ENCODE data around the gene MAP2K2.
"Not testable (repeated sequence)": the region's sequence is repeated elsewhere in the genome, so short reads cannot be mapped to it uniquely, and the experiment has no call there.

The MAP2K2 gene

GRCh38 chr19:4123615-4124568 is at the start of gene MAP2K2:
MAP2K2 (minus strand) TSS chr19:4124122; CDS start chr19:4123875, 247 bp downstream.
- DNase-seq (ENCODE audit: low read depth in 2 of 2) = peak; percentile 87 to 92

- peak in 1 of 2 donors; percentile 17 for DNase-seq (ENCODE audit: low read depth in 2 of 2)
These were observed 49.0 kb upstream of the MAP2K2 start for GRCh38 chr19:4172861-4173473.

GRCh38 chr19:4171676-4172075 is 47.8 kb upstream of the MAP2K2 start:
- DNase-seq (ENCODE audit: low read depth in 2 of 2) = no peak

- DNase-seq (ENCODE audit: low read depth in 2 of 2) = no peak
These were observed 40.3 kb upstream of the MAP2K2 start for GRCh38 chr19:4164262-4164661.

- DNase-seq (ENCODE audit: low read depth in 2 of 2) = no peak
These were observed 37.6 kb upstream of the MAP2K2 start for GRCh38 chr19:4161415-4162077.

GRCh38 chr19:4157971-4158370 is 34.0 kb upstream of the MAP2K2 start:
- not testable (repeated sequence) for DNase-seq (ENCODE audit: low read depth in 2 of 2)

- no peak for DNase-seq (ENCODE audit: low read depth in 2 of 2)
These were observed 33.2 kb upstream of the MAP2K2 start for GRCh38 chr19:4157164-4157563.

GRCh38 chr19:4154571-4155312 is 30.8 kb upstream of the MAP2K2 start:
- no peak for DNase-seq (ENCODE audit: low read depth in 2 of 2)

- no peak for DNase-seq (ENCODE audit: low read depth in 2 of 2)
These were observed 28.5 kb upstream of the MAP2K2 start for GRCh38 chr19:4152241-4152998.

GRCh38 chr19:4151623-4152022 is 27.7 kb upstream of the MAP2K2 start:
- DNase-seq (ENCODE audit: low read depth in 2 of 2) = no peak

GRCh38 chr19:4149518-4150288 is 25.8 kb upstream of the MAP2K2 start:
- DNase-seq (ENCODE audit: low read depth in 2 of 2) = no peak

- DNase-seq (ENCODE audit: low read depth in 2 of 2) = no peak
These were observed 20.8 kb upstream of the MAP2K2 start for GRCh38 chr19:4144666-4145249.

GRCh38 chr19:4142916-4143315 is 19.0 kb upstream of the MAP2K2 start:
- DNase-seq (ENCODE audit: low read depth in 2 of 2) = not testable (repeated sequence)

- DNase-seq (ENCODE audit: low read depth in 2 of 2) = no peak
These were observed 16.4 kb upstream of the MAP2K2 start for GRCh38 chr19:4140237-4140711.

GRCh38 chr19:4139614-4140236 is 15.8 kb upstream of the MAP2K2 start:
- DNase-seq (ENCODE audit: low read depth in 2 of 2) = peak; percentile 59 to 75

GRCh38 chr19:4138445-4138844 is 14.5 kb upstream of the MAP2K2 start:
- DNase-seq (ENCODE audit: low read depth in 2 of 2) = no peak

- no peak for DNase-seq (ENCODE audit: low read depth in 2 of 2)
These were observed 12.8 kb upstream of the MAP2K2 start for GRCh38 chr19:4136680-4137088.

GRCh38 chr19:4135386-4135785 is 11.5 kb upstream of the MAP2K2 start:
- not testable (repeated sequence) for DNase-seq (ENCODE audit: low read depth in 2 of 2)

- DNase-seq (ENCODE audit: low read depth in 2 of 2) = no peak
These were observed 10.4 kb upstream of the MAP2K2 start for GRCh38 chr19:4134351-4134750.

Data from stimulated activated CD8-positive, alpha-beta memory T cell treated with anti-CD3 and anti-CD28 coated beads, Interleukin-15, amount 100 ng/mL, for 4 hours (primary cell).